Measurements from ENCODE around the gene NTM. TPM values are rescaled to one million over a fixed set of nuclear protein-coding genes. Genes with fewer than 3 reads are reported as not detected.

NTM gene
- total and polyA plus RNA-seq, 12 donors: 0.26 to 11.5 (median 4.0) TPM

DNA sequence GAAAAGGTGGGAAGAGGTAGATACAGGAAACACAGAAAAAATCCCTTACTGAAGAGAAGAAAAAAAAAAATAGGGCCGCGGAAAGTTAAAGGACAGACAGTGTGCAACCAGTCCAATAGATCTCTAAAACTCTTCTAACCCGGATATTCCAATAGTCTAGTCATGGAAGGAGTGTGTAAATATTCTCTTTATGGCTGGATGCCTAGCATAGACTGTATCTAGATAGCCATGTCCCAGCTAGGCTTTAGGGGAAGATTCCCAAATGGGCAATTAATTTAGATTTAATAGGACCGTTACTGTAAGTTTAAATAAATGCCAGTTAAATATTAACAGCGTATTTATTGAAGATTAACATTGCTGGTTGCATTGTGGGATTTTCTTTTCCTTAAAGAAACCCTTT is 532.7 kb downstream of the NTM start:
- Histone ChIP-seq H3K9me3 (replicated peaks in 1 of 3) (no peaks in the 10 kb centered on the region), H3K27me3 (no peaks in the 10 kb centered on the region), H3K4me1 (replicated peaks in 1 of 2) (no peaks in the 10 kb centered on the region), H3K36me3 (replicated peaks in 1 of 2) (no peaks in the 10 kb centered on the region), H3K4me3 (no peak overlapping the region), H3K27ac (no peak overlapping the region)
- WGBS, 4 donors: 85 to 90% (median 86%) methylated on average over 5 of the region's 5 CpGs
- DNase-seq: no peak
- intact Hi-C loops (cut with DNase I): no loop called here
- TF ChIP-seq POLR2A (IDR thresholded peaks at IDR 0.05): no peak
- TF ChIP-seq, protein P1, sequence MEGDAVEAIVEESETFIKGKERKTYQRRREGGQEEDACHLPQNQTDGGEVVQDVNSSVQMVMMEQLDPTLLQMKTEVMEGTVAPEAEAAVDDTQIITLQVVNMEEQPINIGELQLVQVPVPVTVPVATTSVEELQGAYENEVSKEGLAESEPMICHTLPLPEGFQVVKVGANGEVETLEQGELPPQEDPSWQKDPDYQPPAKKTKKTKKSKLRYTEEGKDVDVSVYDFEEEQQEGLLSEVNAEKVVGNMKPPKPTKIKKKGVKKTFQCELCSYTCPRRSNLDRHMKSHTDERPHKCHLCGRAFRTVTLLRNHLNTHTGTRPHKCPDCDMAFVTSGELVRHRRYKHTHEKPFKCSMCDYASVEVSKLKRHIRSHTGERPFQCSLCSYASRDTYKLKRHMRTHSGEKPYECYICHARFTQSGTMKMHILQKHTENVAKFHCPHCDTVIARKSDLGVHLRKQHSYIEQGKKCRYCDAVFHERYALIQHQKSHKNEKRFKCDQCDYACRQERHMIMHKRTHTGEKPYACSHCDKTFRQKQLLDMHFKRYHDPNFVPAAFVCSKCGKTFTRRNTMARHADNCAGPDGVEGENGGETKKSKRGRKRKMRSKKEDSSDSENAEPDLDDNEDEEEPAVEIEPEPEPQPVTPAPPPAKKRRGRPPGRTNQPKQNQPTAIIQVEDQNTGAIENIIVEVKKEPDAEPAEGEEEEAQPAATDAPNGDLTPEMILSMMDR (IDR thresholded peaks at IDR 0.05): no peak

DNA sequence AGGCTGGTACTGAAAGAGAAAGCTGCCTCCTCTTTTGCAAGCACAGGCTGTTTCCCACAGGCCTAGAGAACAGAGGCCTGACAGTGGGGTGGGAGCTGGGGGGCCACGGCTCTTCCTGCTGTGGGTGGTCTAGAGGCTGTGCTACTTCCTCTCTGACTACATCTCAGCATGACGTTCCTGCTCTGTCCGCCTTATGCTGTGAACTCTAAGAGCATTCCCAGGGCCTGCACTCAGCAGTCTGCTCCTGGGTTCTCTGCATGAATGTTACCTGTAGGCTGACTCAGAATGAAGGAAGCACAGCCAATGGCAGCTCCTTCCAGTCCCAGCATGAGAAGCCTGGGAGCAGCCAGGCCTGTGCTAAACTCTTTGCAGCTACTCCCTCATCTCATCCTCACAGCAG is 534.3 kb downstream of the NTM start:
- Histone ChIP-seq H3K27me3 (peaks cover 5% of the 10 kb centered on the region), H3K27ac (no peak overlapping the region), H3K36me3 (replicated peaks in 1 of 2) (no peaks in the 10 kb centered on the region), H3K4me1 (replicated peaks in 1 of 2) (no peaks in the 10 kb centered on the region), H3K4me3 (no peak overlapping the region), H3K9me3 (replicated peaks in 1 of 3) (no peaks in the 10 kb centered on the region)
- no peak for TF ChIP-seq POLR2A (IDR thresholded peaks at IDR 0.05)
- TF ChIP-seq, protein P1 (IDR thresholded peaks at IDR 0.05): no peak
- 60 to 68% (median 63%) methylated on average over 3 of the region's 3 CpGs for WGBS, 4 donors
- intact Hi-C loops (cut with DNase I): no loop called here
- DNase-seq: no peak

DNA sequence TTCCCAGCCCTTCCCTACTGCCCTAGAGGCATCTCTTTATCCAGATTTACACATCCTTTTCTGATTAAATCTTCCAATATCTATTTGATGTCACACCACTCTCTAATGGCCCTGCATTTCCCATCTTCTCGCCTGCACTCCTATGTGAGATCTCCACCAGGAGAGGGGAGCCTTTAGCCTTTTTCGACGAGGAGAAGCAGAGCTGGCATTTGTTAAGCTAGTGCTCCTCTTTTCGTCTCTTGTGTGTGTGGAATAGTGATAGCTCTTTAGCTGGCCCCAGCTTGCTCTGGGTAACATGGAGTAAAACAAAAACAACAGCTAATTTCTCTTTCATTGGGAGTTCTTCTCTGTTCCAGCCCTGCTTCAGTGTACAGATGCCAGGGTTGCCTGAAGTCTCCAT is 536.5 kb downstream of the NTM start:
- no peaks in the 10 kb centered on the region for H3K9me3 ChIP-seq (replicated peaks in 1 of 3)
- intact Hi-C loops (cut with DNase I): no loop called here
- DNase-seq: no peak
- no peaks in the 10 kb centered on the region for H3K36me3 ChIP-seq (replicated peaks in 1 of 2)
- 51 to 63% (median 56%) methylated on average over 4 of the region's 4 CpGs for WGBS, 4 donors
- peaks cover 13% of the 10 kb centered on the region for H3K27me3 ChIP-seq
- no peak overlapping the region for H3K4me3 ChIP-seq
- H3K27ac ChIP-seq: no peak overlapping the region
- peaks cover 0 to 4% of the 10 kb centered on the region in 2 donors for H3K4me1 ChIP-seq (replicated peaks in 1 of 2)
- TF ChIP-seq POLR2A (IDR thresholded peaks at IDR 0.05): no peak
- TF ChIP-seq, protein P1 (IDR thresholded peaks at IDR 0.05): no peak

- WGBS, 4 donors: 77 to 90% (median 81%) methylated on average over 5 of the region's 5 CpGs
- Histone ChIP-seq H3K9me3 (replicated peaks in 1 of 3) (no peaks in the 10 kb centered on the region), H3K4me1 (replicated peaks in 1 of 2) (peaks cover 0 to 4% of the 10 kb centered on the region in 2 donors), H3K27me3 (peaks cover 14% of the 10 kb centered on the region), H3K36me3 (replicated peaks in 1 of 2) (no peaks in the 10 kb centered on the region), H3K4me3 (no peak overlapping the region), H3K27ac (no peak overlapping the region)
- intact Hi-C loops (cut with DNase I): no loop called here
- DNase-seq: no peak
- TF ChIP-seq POLR2A (IDR thresholded peaks at IDR 0.05): no peak
- TF ChIP-seq, protein P1 (IDR thresholded peaks at IDR 0.05): no peak
Measured at GRCh38 chr11:131907371-131907770, 537.0 kb downstream of the NTM start.

All from adrenal gland (tissue), 12 donors.